GM23338 (cell line): ENCODE measurements around the gene NPM1. TPM values are rescaled to one million over a fixed set of nuclear protein-coding genes. Genes with fewer than 3 reads are reported as not detected.
"Not testable (repeated sequence)": the region's sequence is repeated elsewhere in the genome, so short reads cannot be mapped to it uniquely, and the experiment has no call there.

Source experiments
- ATAC-seq: fragments of 200-7000 bp; cut with Tn5 transposase; 3 replicates; pipeline ENCODE4 v1.9.1; 2020
- DNase-seq: peaks from one replicate; pipeline ENCODE4 v3.0.0-alpha.2; 2015; ENCODE audit warnings: low spot score
- H2AFZ ChIP-seq: fragments of 200-600 bp; sonication (generic); 2 replicates; pipeline ENCODE4 v1.8.0; 2016; ENCODE audit warnings: antibody characterized with exemption, mild to moderate bottlenecking, moderate library complexity
- H3F3A ChIP-seq: fragments of 200-600 bp; sonication (generic); replicated peaks from 2 replicates; pipeline ENCODE4 v1.8.0; 2017; ENCODE audit warnings: antibody characterized with exemption, mixed run types, low read depth
- H3K27ac ChIP-seq: fragments of 200-600 bp; sonication (generic); 2 replicates; pipeline ENCODE4 v1.6.1; 2016; ENCODE audit warnings: low read depth
- H3K27me3 ChIP-seq: fragments of 200-600 bp; sonication (generic); 2 replicates; pipeline ENCODE4 v1.8.0; 2016; ENCODE audit warnings: mild to moderate bottlenecking, mixed run types, moderate library complexity; ENCODE audit not compliant: insufficient read depth
- H3K36me3 ChIP-seq: fragments of 200-600 bp; sonication (generic); 2 replicates; pipeline ENCODE4 v1.8.0; 2016; ENCODE audit warnings: mild to moderate bottlenecking; ENCODE audit not compliant: insufficient read depth
- H3K4me1 ChIP-seq: fragments of 200-600 bp; sonication (generic); 2 replicates; pipeline ENCODE4 v1.8.0; 2016; ENCODE audit warnings: mild to moderate bottlenecking, moderate library complexity; ENCODE audit not compliant: insufficient read depth
- H3K4me2 ChIP-seq: fragments of 200-600 bp; sonication (generic); 2 replicates; pipeline ENCODE4 v1.7.1; 2017; ENCODE audit warnings: mixed run types
- H3K4me3 ChIP-seq: fragments of 200-600 bp; sonication (generic); 2 replicates; pipeline ENCODE4 v1.6.1; 2016; ENCODE audit warnings: mixed run types
- H3K79me2 ChIP-seq: fragments of 200-600 bp; sonication (generic); replicated peaks from 2 replicates; pipeline ENCODE4 v1.8.0; 2017; ENCODE audit warnings: mild to moderate bottlenecking; ENCODE audit not compliant: insufficient read depth
- H3K9me2 ChIP-seq: fragments of 200-600 bp; sonication (generic); 2 replicates; pipeline ENCODE4 v1.8.0; 2017; ENCODE audit not compliant: insufficient read depth
- H4K20me1 ChIP-seq: fragments of 200-600 bp; sonication (generic); replicated peaks from 2 replicates; pipeline ENCODE4 v1.8.0; 2017; ENCODE audit warnings: mild to moderate bottlenecking; ENCODE audit not compliant: insufficient read depth
- H3K27ac Mint-ChIP-seq: 2 replicates; pipeline ENCODE4 v1.8.0; 2020; ENCODE audit warnings: inconsistent platforms, mild to moderate bottlenecking, moderate library complexity, mixed read lengths
- H3K27me3 Mint-ChIP-seq: 3 replicates; pipeline ENCODE4 v1.8.0; 2022; ENCODE audit warnings: low read depth, mild to moderate bottlenecking, moderate library complexity, mixed read lengths, inconsistent platforms; ENCODE audit not compliant: insufficient read depth, poor library complexity
- H3K36me3 Mint-ChIP-seq: 3 replicates; pipeline ENCODE4 v1.8.0; 2021; ENCODE audit warnings: low read depth, mild to moderate bottlenecking, inconsistent platforms, moderate library complexity, mixed read lengths
- H3K4me1 Mint-ChIP-seq: 3 replicates; pipeline ENCODE4 v1.8.0; 2020; ENCODE audit warnings: mild to moderate bottlenecking, inconsistent platforms, mixed read lengths
- H3K4me3 Mint-ChIP-seq: 3 replicates; pipeline ENCODE4 v1.8.0; 2021; ENCODE audit warnings: moderate library complexity, mild to moderate bottlenecking, inconsistent platforms, mixed read lengths
- H3K9me3 Mint-ChIP-seq: 3 replicates; pipeline ENCODE4 v1.8.0; 2020; ENCODE audit warnings: moderate library complexity, mild to moderate bottlenecking, inconsistent platforms, mixed read lengths
- CREB1 ChIP-seq: fragments of 250-450 bp; sonication (Bioruptor Pico); IDR thresholded peaks from 2 replicates; pipeline ENCODE4 v1.5.0; 2020; ENCODE audit warnings: low read depth, mild to moderate bottlenecking, moderate library complexity
- CTCF ChIP-seq, 2 experiments: fragments of 200-600 bp in 1 of 2; sonication (generic) in 1 of 2; conservative IDR thresholded peaks; 2 replicates each; pipeline versions ENCODE4 v1.5.1 to v1.6.1; 2016 to 2017; ENCODE audit warnings: antibody characterized with exemption in 2 of 2, low read depth in 2 of 2, mild to moderate bottlenecking in 2 of 2, moderate library complexity in 1 of 2
- EZH2 ChIP-seq: fragments of 200-600 bp; sonication (generic); IDR thresholded peaks from one replicate; pipeline ENCODE4 v1.8.0; 2017; ENCODE audit warnings: antibody characterized with exemption, mild to moderate bottlenecking, low read depth; ENCODE audit not compliant: unreplicated experiment
- JUNB ChIP-seq: IDR thresholded peaks from one replicate; pipeline ENCODE4 v1.6.1; 2016; ENCODE audit warnings: antibody characterized with exemption; ENCODE audit not compliant: unreplicated experiment
- NANOG ChIP-seq: IDR thresholded peaks from 2 replicates; pipeline ENCODE4 v1.6.1; 2016; ENCODE audit warnings: antibody characterized with exemption, borderline replicate concordance
- POLR2AphosphoS5 ChIP-seq: IDR thresholded peaks from 2 replicates; pipeline ENCODE4 v1.6.1; 2016; ENCODE audit warnings: antibody characterized with exemption, low read depth
- REST ChIP-seq: IDR thresholded peaks from one replicate; pipeline ENCODE4 v1.6.1; 2018; ENCODE audit warnings: antibody characterized with exemption; ENCODE audit not compliant: unreplicated experiment
- STAT1 ChIP-seq: IDR thresholded peaks from one replicate; pipeline ENCODE4 v1.6.1; 2016; ENCODE audit warnings: antibody characterized with exemption; ENCODE audit not compliant: unreplicated experiment
- ZNF114 ChIP-seq: fragments of 250-450 bp; sonication (Bioruptor Pico); IDR thresholded peaks from 2 replicates; pipeline ENCODE4 v1.5.0; 2020; ENCODE audit warnings: mild to moderate bottlenecking, moderate library complexity
- ZNF331 ChIP-seq: fragments of 250-450 bp; sonication (Bioruptor Pico); IDR thresholded peaks from 2 replicates; pipeline ENCODE4 v1.5.0; 2020; ENCODE audit warnings: low read depth, mild to moderate bottlenecking, moderate library complexity
- ZNF462 ChIP-seq: fragments of 250-450 bp; sonication (Bioruptor Pico); IDR thresholded peaks from 2 replicates; pipeline ENCODE4 v1.5.0; 2020; ENCODE audit warnings: mild to moderate bottlenecking, moderate library complexity
- polyA plus RNA-seq: library from polyadenylated mRNA; unstranded; fragments of >200 nt; fragmentation: Nextera tagmentation; extraction: Ambion mirVana; gene quantifications from 2 replicates; pipeline ENCODE4 v1.2.1, GENCODE V29; 2016
- total RNA-seq: library from RNA; depleted of rRNA; stranded (reverse); fragments of >200 nt; shearing (Covaris generic); gene quantifications from 2 replicates; pipeline ENCODE4 v1.2.3, GENCODE V29; 2014

The NPM1 gene
- total and polyA plus RNA-seq, 2 experiments from 2014 or later = 3,739 to 5,242 TPM

GRCh38 chr5:171398660-171399059, 11.0 kb downstream of the NPM1 start:
- peaks cover 49% of the 10 kb centered on the region for H3K4me1 Mint-ChIP-seq
- not testable (repeated sequence) for H3K9me3 Mint-ChIP-seq, H3K9me2 ChIP-seq, ATAC-seq, H3K27ac Mint-ChIP-seq, DNase-seq, H2AFZ ChIP-seq, H3K27me3 ChIP-seq
- peaks cover 87% of the 10 kb centered on the region for H3K79me2 ChIP-seq
- H3K36me3 ChIP-seq = peaks cover 84% of the 10 kb centered on the region
- peaks cover 84% of the 10 kb centered on the region for H4K20me1 ChIP-seq
- peaks cover 66% of the 10 kb centered on the region for H3F3A ChIP-seq
- H3K4me1 ChIP-seq = peaks cover 54% of the 10 kb centered on the region
- 0 out of 3 replicates have a peak overlapping the region, but pooled peaks have one; percentile 8 for H3K4me3 Mint-ChIP-seq
- peaks cover 36% of the 10 kb centered on the region for H3K27me3 Mint-ChIP-seq
- H3K4me2 ChIP-seq = peak overlapping the region; percentile 36; the same call in 1 of the 2 replicates
- peaks cover 89% of the 10 kb centered on the region for H3K36me3 Mint-ChIP-seq
- peak overlapping the region; percentile 31; the same call in 1 of the 2 replicates for H3K4me3 ChIP-seq
- H3K27ac ChIP-seq = peak overlapping the region; percentile 79; the same call in 1 of the 2 replicates

- H3K4me3 ChIP-seq = no peak overlapping the region
- H3K79me2 ChIP-seq = peaks cover 77% of the 10 kb centered on the region
- peak overlapping the region; percentile 47 for H3K27ac ChIP-seq
- Mint-ChIP-seq H3K27ac (peak overlapping the region; percentile 60), H3K4me3 (peak overlapping the region; percentile 39; the same call in 2 of the 3 replicates), H3K9me3 (peaks cover 5% of the 10 kb centered on the region; the same call in 1 of the 3 replicates), H3K27me3 (peaks cover 36% of the 10 kb centered on the region), H3K4me1 (peaks cover 46% of the 10 kb centered on the region), H3K36me3 (peaks cover 80% of the 10 kb centered on the region)
- peaks cover 66% of the 10 kb centered on the region for H3F3A ChIP-seq
- no peaks in the 10 kb centered on the region for H3K27me3 ChIP-seq
- ATAC-seq = no peak
- H3K9me2 ChIP-seq = no peaks in the 10 kb centered on the region
- no peak overlapping the region for H2AFZ ChIP-seq
- peak overlapping the region; percentile 30; the same call in 1 of the 2 replicates for H3K4me2 ChIP-seq
- H3K36me3 ChIP-seq = peaks cover 75% of the 10 kb centered on the region
- H4K20me1 ChIP-seq = peaks cover 73% of the 10 kb centered on the region
- H3K4me1 ChIP-seq = peaks cover 45% of the 10 kb centered on the region
- DNase-seq = no peak
- no peak for TF ChIP-seq CTCF (conservative IDR thresholded peaks at IDR 0.05; ENCODE audit: low read depth in 2 of 2)
- no peak for TF ChIP-seq JUNB
- no peak for TF ChIP-seq ZNF114 (CRISPR knock-in tag)
- TF ChIP-seq STAT1 = no peak
- no peak for TF ChIP-seq EZH2
- no peak for TF ChIP-seq ZNF331 (CRISPR knock-in tag)
- no peak for TF ChIP-seq CREB1 (CRISPR knock-in tag)
- no peak for TF ChIP-seq POLR2AphosphoS5
- no peak for TF ChIP-seq NANOG
- TF ChIP-seq ZNF462 (CRISPR knock-in tag) = no peak
- no peak for TF ChIP-seq REST
These were observed 12.5 kb downstream of the NPM1 start for GRCh38 chr5:171400169-171400568.
